ENCODE data around the gene ABR.

- TF ChIP-seq, protein P1, sequence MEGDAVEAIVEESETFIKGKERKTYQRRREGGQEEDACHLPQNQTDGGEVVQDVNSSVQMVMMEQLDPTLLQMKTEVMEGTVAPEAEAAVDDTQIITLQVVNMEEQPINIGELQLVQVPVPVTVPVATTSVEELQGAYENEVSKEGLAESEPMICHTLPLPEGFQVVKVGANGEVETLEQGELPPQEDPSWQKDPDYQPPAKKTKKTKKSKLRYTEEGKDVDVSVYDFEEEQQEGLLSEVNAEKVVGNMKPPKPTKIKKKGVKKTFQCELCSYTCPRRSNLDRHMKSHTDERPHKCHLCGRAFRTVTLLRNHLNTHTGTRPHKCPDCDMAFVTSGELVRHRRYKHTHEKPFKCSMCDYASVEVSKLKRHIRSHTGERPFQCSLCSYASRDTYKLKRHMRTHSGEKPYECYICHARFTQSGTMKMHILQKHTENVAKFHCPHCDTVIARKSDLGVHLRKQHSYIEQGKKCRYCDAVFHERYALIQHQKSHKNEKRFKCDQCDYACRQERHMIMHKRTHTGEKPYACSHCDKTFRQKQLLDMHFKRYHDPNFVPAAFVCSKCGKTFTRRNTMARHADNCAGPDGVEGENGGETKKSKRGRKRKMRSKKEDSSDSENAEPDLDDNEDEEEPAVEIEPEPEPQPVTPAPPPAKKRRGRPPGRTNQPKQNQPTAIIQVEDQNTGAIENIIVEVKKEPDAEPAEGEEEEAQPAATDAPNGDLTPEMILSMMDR (conservative IDR thresholded peaks at IDR 0.05; ENCODE audit: low read depth, low read length), result no peak
- TF ChIP-seq EZH2 (IDR thresholded peaks at IDR 0.05; ENCODE audit: low read length, unreplicated experiment) (no peak), EZH2phosphoT487 (IDR thresholded peaks at IDR 0.05; ENCODE audit: borderline replicate concordance, low read length) (no peak)
Observed at GRCh38 chr17:1180958-1181752, 1.4 kb upstream of the ABR start.
